ENCODE data around the gene SEC14L3. TPM values are rescaled to one million over a fixed set of nuclear protein-coding genes. Genes with fewer than 3 reads are reported as not detected.

SEC14L3 gene
- total and polyA plus RNA-seq, 5 donors from 2014 or later: not detected

- Mint-ChIP-seq H3K27me3 (no peaks in the 10 kb centered on the region), H3K9me3 (no peaks in the 10 kb centered on the region), H3K36me3 (peaks cover 36% of the 10 kb centered on the region), H3K27ac (peak overlapping the region in 2 of 3 donors; percentile 59 to 60), H3K4me1 (peaks cover 9 to 39% (median 30%) of the 10 kb centered on the region in 4 donors), H3K4me3 (peak overlapping the region in 2 of 4 donors; percentile 17 to 48)
- no peak overlapping the region for H3K27ac ChIP-seq (ENCODE audit: insufficient read depth, low read length, poor library complexity, severe bottlenecking)
- H3K9me3 ChIP-seq (ENCODE audit: control insufficient read depth in 2 of 2, low read length in 2 of 2): no peaks in the 10 kb centered on the region
- H3K4me3 ChIP-seq (ENCODE audit: low read depth, low read length): no peak overlapping the region
- DNase-seq: no peak
- no peak for ATAC-seq (ENCODE audit: low read depth in 2 of 2)
- H3K36me3 ChIP-seq (ENCODE audit: control insufficient read depth, insufficient read depth, low read length): peaks cover 18% of the 10 kb centered on the region
- H3K27me3 ChIP-seq (ENCODE audit: control insufficient read depth, insufficient read depth, low read length): no peaks in the 10 kb centered on the region
- H3K4me1 ChIP-seq (ENCODE audit: control insufficient read depth, insufficient read depth, low read length, poor library complexity, severe bottlenecking): peaks cover 28% of the 10 kb centered on the region
Measured at GRCh38 chr22:30420347-30421125, 51.3 kb downstream of the SEC14L3 start.

- Histone ChIP-seq H3K36me3 (ENCODE audit: control insufficient read depth, insufficient read depth, low read length) (peaks cover 20% of the 10 kb centered on the region), H3K27me3 (ENCODE audit: control insufficient read depth, insufficient read depth, low read length) (no peaks in the 10 kb centered on the region), H3K9me3 (ENCODE audit: control insufficient read depth in 2 of 2, low read length in 2 of 2) (no peaks in the 10 kb centered on the region), H3K4me3 (ENCODE audit: low read depth, low read length) (no peak overlapping the region), H3K27ac (ENCODE audit: insufficient read depth, low read length, poor library complexity, severe bottlenecking) (no peak overlapping the region), H3K4me1 (ENCODE audit: control insufficient read depth, insufficient read depth, low read length, poor library complexity, severe bottlenecking) (no peaks in the 10 kb centered on the region)
- Mint-ChIP-seq H3K4me1 (peaks cover 9 to 29% (median 14%) of the 10 kb centered on the region in 4 donors), H3K36me3 (peaks cover 40% of the 10 kb centered on the region), H3K4me3 (no peak overlapping the region), H3K27me3 (no peaks in the 10 kb centered on the region), H3K27ac (no peak overlapping the region), H3K9me3 (no peaks in the 10 kb centered on the region)
- ATAC-seq (ENCODE audit: low read depth in 2 of 2) (no peak), DNase-seq (no peak)
Measured at GRCh38 chr22:30416837-30417236, 55.0 kb downstream of the SEC14L3 start.

GRCh38 chr22:30416403-30416802, 55.4 kb downstream of the SEC14L3 start:
- peaks cover 6 to 27% (median 13%) of the 10 kb centered on the region in 4 donors for H3K4me1 Mint-ChIP-seq
- ATAC-seq (ENCODE audit: low read depth in 2 of 2) (no peak), DNase-seq (no peak)
- no peaks in the 10 kb centered on the region for H3K4me1 ChIP-seq (ENCODE audit: control insufficient read depth, insufficient read depth, low read length, poor library complexity, severe bottlenecking)
- no peak overlapping the region for H3K27ac ChIP-seq (ENCODE audit: insufficient read depth, low read length, poor library complexity, severe bottlenecking)
- H3K36me3 ChIP-seq (ENCODE audit: control insufficient read depth, insufficient read depth, low read length): peaks cover 20% of the 10 kb centered on the region
- H3K27me3 ChIP-seq (ENCODE audit: control insufficient read depth, insufficient read depth, low read length): no peaks in the 10 kb centered on the region
- H3K4me3 Mint-ChIP-seq: no peak overlapping the region
- H3K9me3 Mint-ChIP-seq: no peaks in the 10 kb centered on the region
- H3K9me3 ChIP-seq (ENCODE audit: control insufficient read depth in 2 of 2, low read length in 2 of 2): no peaks in the 10 kb centered on the region
- H3K27ac Mint-ChIP-seq: peak overlapping the region in 1 of 3 donors; percentile 51
- H3K27me3 Mint-ChIP-seq: no peaks in the 10 kb centered on the region
- H3K4me3 ChIP-seq (ENCODE audit: low read depth, low read length): no peak overlapping the region
- peaks cover 40% of the 10 kb centered on the region for H3K36me3 Mint-ChIP-seq

DNA sequence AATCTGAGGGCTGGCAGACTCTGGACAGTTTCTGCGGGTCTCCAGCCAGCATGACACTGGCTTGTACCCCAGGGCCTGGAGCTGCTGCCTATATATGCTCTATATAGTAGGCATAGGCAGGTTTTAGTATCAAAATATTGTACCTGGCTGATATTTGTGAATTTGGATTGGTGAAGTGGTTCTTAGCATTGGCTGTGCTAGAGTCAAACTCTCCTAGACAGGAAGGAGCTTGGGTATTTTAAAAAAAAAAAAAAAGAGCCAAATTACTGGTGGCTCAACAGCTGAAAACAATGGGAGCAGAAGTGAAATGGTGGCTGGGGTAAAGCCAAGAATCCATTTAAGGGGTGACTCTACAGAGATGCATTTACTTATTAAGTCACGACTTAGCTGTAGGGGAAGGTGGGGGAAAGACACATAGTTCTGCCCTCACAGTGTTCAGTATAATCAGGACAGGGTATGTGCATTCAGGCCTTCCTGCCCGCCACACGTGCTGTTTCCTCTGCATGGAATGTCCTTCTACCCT, 57.2 kb downstream of the SEC14L3 start:
- no peaks in the 10 kb centered on the region for H3K9me3 Mint-ChIP-seq
- H3K27me3 Mint-ChIP-seq: no peaks in the 10 kb centered on the region
- no peaks in the 10 kb centered on the region for H3K27me3 ChIP-seq (ENCODE audit: control insufficient read depth, insufficient read depth, low read length)
- H3K27ac Mint-ChIP-seq: peak overlapping the region in 2 of 3 donors; percentile 42 to 72
- no peak overlapping the region for H3K4me3 ChIP-seq (ENCODE audit: low read depth, low read length)
- no peaks in the 10 kb centered on the region for H3K9me3 ChIP-seq (ENCODE audit: control insufficient read depth in 2 of 2, low read length in 2 of 2)
- peaks cover 36% of the 10 kb centered on the region for H3K36me3 Mint-ChIP-seq
- H3K4me1 ChIP-seq (ENCODE audit: control insufficient read depth, insufficient read depth, low read length, poor library complexity, severe bottlenecking): no peaks in the 10 kb centered on the region
- H3K4me1 Mint-ChIP-seq: peaks cover 5 to 26% (median 9%) of the 10 kb centered on the region in 4 donors
- H3K4me3 Mint-ChIP-seq: peak overlapping the region in 1 of 4 donors; percentile 21
- H3K36me3 ChIP-seq (ENCODE audit: control insufficient read depth, insufficient read depth, low read length): peaks cover 20% of the 10 kb centered on the region
- ATAC-seq (ENCODE audit: low read depth in 2 of 2): peak in 1 of 2 donors; percentile 17
- no peak overlapping the region for H3K27ac ChIP-seq (ENCODE audit: insufficient read depth, low read length, poor library complexity, severe bottlenecking)
- DNase-seq: no peak

DNA sequence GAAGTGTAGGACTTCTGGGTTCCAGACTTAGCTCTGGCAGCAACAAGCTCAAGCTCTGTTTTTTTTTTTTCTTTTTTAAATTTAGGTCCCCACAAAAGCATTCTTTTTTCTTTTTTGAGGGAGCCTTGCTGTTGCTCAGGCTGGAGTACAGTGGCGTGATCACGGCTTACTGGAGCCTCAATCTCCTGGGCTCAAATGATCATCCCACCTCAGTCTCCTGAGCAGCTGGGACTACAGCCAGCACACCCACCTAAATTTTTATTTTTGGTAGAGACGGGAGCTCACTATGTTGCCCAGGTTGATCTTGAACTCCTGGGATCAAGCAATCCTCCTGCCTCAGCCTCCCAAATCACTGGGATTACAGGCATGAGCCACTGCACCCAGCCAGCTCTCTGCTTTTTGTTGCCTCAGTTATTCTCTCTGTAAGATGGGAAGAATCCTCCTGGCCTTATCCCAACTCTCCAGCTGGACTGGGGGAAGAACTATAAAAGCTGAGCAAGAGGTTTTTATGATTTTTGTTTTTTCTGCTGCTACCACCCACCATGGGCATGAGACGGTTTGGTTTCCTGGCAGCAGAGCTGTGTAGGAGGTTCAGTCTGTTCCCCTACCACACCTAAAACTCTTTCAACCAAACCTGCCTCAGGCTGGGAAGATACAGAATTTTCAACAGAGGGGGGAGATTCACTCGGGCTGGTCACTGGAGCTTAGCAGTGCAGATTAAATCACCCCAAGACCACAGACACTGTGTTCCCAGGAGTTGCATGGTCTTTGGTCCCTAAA, 57.9 kb downstream of the SEC14L3 start:
- no peak overlapping the region for H3K27ac ChIP-seq (ENCODE audit: insufficient read depth, low read length, poor library complexity, severe bottlenecking)
- peak overlapping the region in 2 of 3 donors; percentile 42 to 72 for H3K27ac Mint-ChIP-seq
- no peaks in the 10 kb centered on the region for H3K27me3 ChIP-seq (ENCODE audit: control insufficient read depth, insufficient read depth, low read length)
- no peaks in the 10 kb centered on the region for H3K9me3 Mint-ChIP-seq
- no peaks in the 10 kb centered on the region for H3K9me3 ChIP-seq (ENCODE audit: control insufficient read depth in 2 of 2, low read length in 2 of 2)
- no peaks in the 10 kb centered on the region for H3K27me3 Mint-ChIP-seq
- H3K4me1 Mint-ChIP-seq: peaks cover 5 to 26% (median 9%) of the 10 kb centered on the region in 4 donors
- H3K4me1 ChIP-seq (ENCODE audit: control insufficient read depth, insufficient read depth, low read length, poor library complexity, severe bottlenecking): no peaks in the 10 kb centered on the region
- peak overlapping the region in 2 of 4 donors; percentile 21 to 61 for H3K4me3 Mint-ChIP-seq
- peaks cover 20% of the 10 kb centered on the region for H3K36me3 ChIP-seq (ENCODE audit: control insufficient read depth, insufficient read depth, low read length)
- peaks cover 36% of the 10 kb centered on the region for H3K36me3 Mint-ChIP-seq
- ATAC-seq (ENCODE audit: low read depth in 2 of 2) (peak in 1 of 2 donors; percentile 53), DNase-seq (no peak)
- H3K4me3 ChIP-seq (ENCODE audit: low read depth, low read length): no peak overlapping the region

DNA sequence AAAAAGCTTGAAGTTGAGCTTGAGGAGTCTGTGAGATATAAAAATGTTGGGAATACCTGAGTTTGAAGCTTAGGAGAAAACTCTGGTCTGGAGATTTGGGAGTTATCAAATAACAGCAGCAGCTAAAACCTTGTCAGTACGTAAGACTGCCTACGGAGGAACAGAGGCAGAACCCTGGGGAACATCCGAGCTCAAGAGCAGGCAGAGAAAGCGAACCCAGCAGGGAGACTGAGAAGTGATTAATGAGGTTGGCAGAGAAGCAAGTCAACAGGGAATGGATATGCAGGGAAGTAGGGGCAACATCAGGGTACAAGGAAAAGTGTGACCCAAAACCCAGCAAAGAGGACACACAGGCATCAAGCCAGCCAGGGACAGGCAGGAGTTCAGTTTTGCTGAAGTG, 58.8 kb downstream of the SEC14L3 start:
- Histone ChIP-seq H3K4me3 (ENCODE audit: low read depth, low read length) (no peak overlapping the region), H3K4me1 (ENCODE audit: control insufficient read depth, insufficient read depth, low read length, poor library complexity, severe bottlenecking) (no peaks in the 10 kb centered on the region), H3K27ac (ENCODE audit: insufficient read depth, low read length, poor library complexity, severe bottlenecking) (no peak overlapping the region), H3K27me3 (ENCODE audit: control insufficient read depth, insufficient read depth, low read length) (no peaks in the 10 kb centered on the region), H3K36me3 (ENCODE audit: control insufficient read depth, insufficient read depth, low read length) (peaks cover 17% of the 10 kb centered on the region), H3K9me3 (ENCODE audit: control insufficient read depth in 2 of 2, low read length in 2 of 2) (no peaks in the 10 kb centered on the region)
- DNase-seq (no peak), ATAC-seq (ENCODE audit: low read depth in 2 of 2) (no peak)
- peaks cover 5 to 25% (median 9%) of the 10 kb centered on the region in 4 donors for H3K4me1 Mint-ChIP-seq
- H3K27me3 Mint-ChIP-seq: no peaks in the 10 kb centered on the region
- H3K9me3 Mint-ChIP-seq: no peaks in the 10 kb centered on the region
- peak overlapping the region in 2 of 3 donors; percentile 39 to 87 for H3K27ac Mint-ChIP-seq
- H3K36me3 Mint-ChIP-seq: peaks cover 32% of the 10 kb centered on the region
- H3K4me3 Mint-ChIP-seq: peak overlapping the region in 1 of 4 donors; percentile 61

DNA sequence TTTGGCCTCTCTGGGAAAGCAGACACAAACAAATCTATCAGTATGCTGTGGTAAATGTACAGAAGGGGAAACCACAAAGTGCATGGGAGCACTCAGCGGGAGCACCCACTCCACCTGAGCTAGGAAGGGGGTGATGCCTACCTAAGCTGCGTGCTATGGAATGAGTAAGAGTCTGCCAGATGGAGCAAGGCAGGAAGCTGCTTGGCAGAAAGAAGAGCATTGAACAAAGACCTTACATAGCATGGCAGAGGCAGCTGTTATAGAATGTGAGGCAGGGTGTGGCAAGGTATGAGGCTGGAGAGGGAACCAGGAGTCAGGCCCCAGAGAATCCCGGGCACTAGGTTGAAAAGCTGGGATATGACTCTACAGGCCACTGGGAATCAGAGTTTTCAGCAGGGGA, 60.0 kb downstream of the SEC14L3 start:
- Mint-ChIP-seq H3K4me1 (peaks cover 5 to 25% (median 7%) of the 10 kb centered on the region in 4 donors), H3K4me3 (no peak overlapping the region), H3K27me3 (no peaks in the 10 kb centered on the region), H3K9me3 (no peaks in the 10 kb centered on the region), H3K36me3 (peaks cover 20% of the 10 kb centered on the region), H3K27ac (peak overlapping the region in 2 of 3 donors; percentile 36 to 59)
- DNase-seq (no peak), ATAC-seq (ENCODE audit: low read depth in 2 of 2) (no peak)
- H3K27ac ChIP-seq (ENCODE audit: insufficient read depth, low read length, poor library complexity, severe bottlenecking): no peak overlapping the region
- H3K4me1 ChIP-seq (ENCODE audit: control insufficient read depth, insufficient read depth, low read length, poor library complexity, severe bottlenecking): no peaks in the 10 kb centered on the region
- H3K36me3 ChIP-seq (ENCODE audit: control insufficient read depth, insufficient read depth, low read length): peaks cover 13% of the 10 kb centered on the region
- H3K27me3 ChIP-seq (ENCODE audit: control insufficient read depth, insufficient read depth, low read length): no peaks in the 10 kb centered on the region
- no peak overlapping the region for H3K4me3 ChIP-seq (ENCODE audit: low read depth, low read length)
- no peaks in the 10 kb centered on the region for H3K9me3 ChIP-seq (ENCODE audit: control insufficient read depth in 2 of 2, low read length in 2 of 2)

Measured in CD4-positive, CD25-positive, alpha-beta regulatory T cell (primary cell).